ENCODE results near the gene ETS1.

DNA sequence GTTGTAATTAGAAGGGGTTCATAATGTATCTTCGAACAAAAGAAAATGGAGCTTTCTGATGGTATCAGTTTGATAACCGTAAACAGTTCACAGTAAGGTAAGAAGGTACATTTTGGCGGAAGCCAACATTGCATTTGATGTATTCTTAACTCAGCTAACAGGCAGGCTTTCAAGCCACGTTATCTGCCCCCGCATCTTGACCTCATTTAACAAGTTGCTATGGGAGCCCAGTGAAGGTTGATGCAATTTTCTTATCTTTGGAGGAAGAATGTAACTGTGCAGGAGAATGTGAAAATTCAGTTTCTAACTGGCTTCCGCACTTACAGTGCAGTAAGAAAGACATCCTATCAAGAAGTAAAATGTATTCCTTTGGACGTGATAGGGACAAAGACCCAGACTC, 110.6 kb downstream of the ETS1 start:
- TF ChIP-seq TAF1 (IDR thresholded peaks at IDR 0.05; ENCODE audit: borderline replicate concordance, insufficient read depth, low read length), result no peak
- TF ChIP-seq, protein P1, sequence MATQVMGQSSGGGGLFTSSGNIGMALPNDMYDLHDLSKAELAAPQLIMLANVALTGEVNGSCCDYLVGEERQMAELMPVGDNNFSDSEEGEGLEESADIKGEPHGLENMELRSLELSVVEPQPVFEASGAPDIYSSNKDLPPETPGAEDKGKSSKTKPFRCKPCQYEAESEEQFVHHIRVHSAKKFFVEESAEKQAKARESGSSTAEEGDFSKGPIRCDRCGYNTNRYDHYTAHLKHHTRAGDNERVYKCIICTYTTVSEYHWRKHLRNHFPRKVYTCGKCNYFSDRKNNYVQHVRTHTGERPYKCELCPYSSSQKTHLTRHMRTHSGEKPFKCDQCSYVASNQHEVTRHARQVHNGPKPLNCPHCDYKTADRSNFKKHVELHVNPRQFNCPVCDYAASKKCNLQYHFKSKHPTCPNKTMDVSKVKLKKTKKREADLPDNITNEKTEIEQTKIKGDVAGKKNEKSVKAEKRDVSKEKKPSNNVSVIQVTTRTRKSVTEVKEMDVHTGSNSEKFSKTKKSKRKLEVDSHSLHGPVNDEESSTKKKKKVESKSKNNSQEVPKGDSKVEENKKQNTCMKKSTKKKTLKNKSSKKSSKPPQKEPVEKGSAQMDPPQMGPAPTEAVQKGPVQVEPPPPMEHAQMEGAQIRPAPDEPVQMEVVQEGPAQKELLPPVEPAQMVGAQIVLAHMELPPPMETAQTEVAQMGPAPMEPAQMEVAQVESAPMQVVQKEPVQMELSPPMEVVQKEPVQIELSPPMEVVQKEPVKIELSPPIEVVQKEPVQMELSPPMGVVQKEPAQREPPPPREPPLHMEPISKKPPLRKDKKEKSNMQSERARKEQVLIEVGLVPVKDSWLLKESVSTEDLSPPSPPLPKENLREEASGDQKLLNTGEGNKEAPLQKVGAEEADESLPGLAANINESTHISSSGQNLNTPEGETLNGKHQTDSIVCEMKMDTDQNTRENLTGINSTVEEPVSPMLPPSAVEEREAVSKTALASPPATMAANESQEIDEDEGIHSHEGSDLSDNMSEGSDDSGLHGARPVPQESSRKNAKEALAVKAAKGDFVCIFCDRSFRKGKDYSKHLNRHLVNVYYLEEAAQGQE (IDR thresholded peaks at IDR 0.05; ENCODE audit: insufficient read depth in 1 of 2, low read depth in 2 of 2, low read length in 2 of 2), result no peak
- TF ChIP-seq POLR2AphosphoS5 (IDR thresholded peaks at IDR 0.05; ENCODE audit: low read depth, low read length), result no peak; the same call in 1 of the 2 replicates
